H1 (cell line): ENCODE results near the gene RGS6. TPM values are rescaled to one million over a fixed set of nuclear protein-coding genes. Genes with fewer than 3 reads are reported as not detected.

Source experiments
- MAFK ChIP-seq: IDR thresholded peaks from 2 replicates; pipeline ENCODE4 v1.6.1; 2012; ENCODE audit warnings: low read depth, mild to moderate bottlenecking, improper control_type of control experiment, low read length
- NANOG ChIP-seq: IDR thresholded peaks from 2 replicates; pipeline ENCODE4 v1.6.1; 2011; ENCODE audit warnings: low read length, low read depth, mild to moderate bottlenecking, inconsistent platforms; ENCODE audit not compliant: insufficient read depth, poor library complexity, severe bottlenecking
- SUZ12 ChIP-seq: fragments of 200-600 bp; sonication (generic); IDR thresholded peaks from 2 replicates; pipeline ENCODE4 v1.6.1; 2012; ENCODE audit warnings: mild to moderate bottlenecking, inconsistent platforms, low read length, moderate library complexity, mixed read lengths
- TAF1 ChIP-seq: IDR thresholded peaks from 2 replicates; pipeline ENCODE4 v1.6.1; 2011; ENCODE audit warnings: mild to moderate bottlenecking, low read depth, low read length
- polyA plus RNA-seq, 7 experiments: library from polyadenylated mRNA; depleted of rRNA in 3 of 7; stranded (reverse) in 5 of 7; unstranded in 2 of 7; fragments of >200 nt in 5 of 7; fragments of 200-250 nt in 2 of 7; gene quantifications; 1 replicate in 5 of 7; 2 replicates in 1 of 7; 4 replicates in 1 of 7; pipeline versions ENCODE4 v1.2.1 to v1.2.3, GENCODE V29; 2011 to 2013; ENCODE audit warnings: missing spikeins in 2 of 7, mixed read lengths in 2 of 7
- total RNA-seq: library from RNA; stranded (reverse); fragmentation: NEBNext Ultra II Directional; extraction: Animal tissue kit (Norgen Biotek cat#: 25700); gene quantifications from 2 replicates; pipeline ENCODE4 v1.2.1, GENCODE V29; 2021

Gene RGS6
- total and polyA plus RNA-seq, 2 of the 8 experiments (the other 6 are each of a cell fraction or from before 2014, with no cell fraction given): 0.26 to 1.1 TPM

DNA sequence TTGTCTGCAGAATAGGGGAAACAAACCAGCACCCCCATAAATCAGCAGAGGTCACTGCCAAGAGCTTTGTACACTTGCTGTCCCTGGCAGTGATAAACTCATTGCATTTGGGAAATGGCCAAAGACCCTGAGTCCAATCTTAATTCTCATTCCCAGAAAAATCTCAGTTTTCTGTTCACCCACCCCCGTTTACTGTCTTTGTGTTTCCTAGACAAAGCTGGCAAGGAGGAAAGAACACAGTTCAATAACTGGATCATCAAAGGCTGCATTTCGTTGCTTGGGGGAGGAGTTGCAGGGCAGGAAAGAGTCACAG, 596.6 kb downstream of the RGS6 start (continued):
- TF ChIP-seq NANOG (no peak), TAF1 (no peak), MAFK (no peak), SUZ12 (no peak)
